NCI-H2196 treated with DMSO at 0.1 percent for 48 hours (cell line): ENCODE measurements around the gene ROS1.
A peak's percentile ranks its signal among the peaks of the same experiment; 100 is the strongest.
"Not testable (repeated sequence)": the region's sequence is repeated elsewhere in the genome, so short reads cannot be mapped to it uniquely, and the experiment has no call there.

Experiments
- DNase-seq: peaks from one replicate; lab custom pipeline; 2025; ENCODE audit not compliant: unreplicated experiment; lab: John Stamatoyannopoulos, UW

Gene ROS1

DNA sequence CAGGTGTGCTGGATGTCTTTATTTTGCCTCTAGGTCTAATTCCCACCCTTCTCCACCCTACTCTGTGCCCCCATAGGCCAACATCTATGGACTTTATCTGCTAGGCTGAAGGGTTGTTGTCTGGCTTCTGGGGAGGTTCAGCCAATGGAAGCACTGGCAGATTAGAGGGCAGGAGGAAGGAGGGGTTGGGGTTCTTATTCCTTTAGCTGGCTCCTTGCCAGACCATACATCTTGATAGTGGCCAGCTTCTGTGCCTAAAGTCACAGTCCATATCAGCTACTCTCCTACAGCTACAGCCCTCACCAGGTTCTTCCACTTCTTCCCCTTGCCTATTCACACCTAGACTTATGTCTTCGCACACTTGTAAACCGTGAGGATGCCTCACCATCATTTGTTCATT, 41.1 kb downstream of the ROS1 start:
- DNase-seq = no peak

DNA sequence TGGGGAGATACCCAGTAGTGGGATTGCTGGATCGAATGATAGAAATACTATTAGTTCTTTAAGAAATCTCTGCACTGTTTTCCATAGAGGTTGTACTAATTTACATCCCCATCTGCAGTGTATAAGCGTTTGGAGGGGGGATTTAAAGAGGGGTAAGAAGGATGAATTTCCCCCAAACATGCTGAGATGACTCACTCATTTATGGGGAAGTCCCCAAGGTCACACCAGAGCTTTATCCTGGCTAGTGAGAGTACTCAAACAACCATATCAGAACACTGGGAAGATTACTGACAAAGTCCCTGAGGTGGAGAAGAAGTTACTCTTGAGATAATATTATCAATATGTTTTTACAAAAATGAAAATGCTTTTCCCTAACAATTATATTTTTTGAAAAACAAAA, 44.0 kb downstream of the ROS1 start:
- no peak for DNase-seq

GRCh38 chr6:117380298-117380697, 45.4 kb downstream of the ROS1 start:
- DNase-seq = no peak

- no peak for DNase-seq
These were observed 50.3 kb downstream of the ROS1 start for GRCh38 chr6:117375446-117375845.

DNA sequence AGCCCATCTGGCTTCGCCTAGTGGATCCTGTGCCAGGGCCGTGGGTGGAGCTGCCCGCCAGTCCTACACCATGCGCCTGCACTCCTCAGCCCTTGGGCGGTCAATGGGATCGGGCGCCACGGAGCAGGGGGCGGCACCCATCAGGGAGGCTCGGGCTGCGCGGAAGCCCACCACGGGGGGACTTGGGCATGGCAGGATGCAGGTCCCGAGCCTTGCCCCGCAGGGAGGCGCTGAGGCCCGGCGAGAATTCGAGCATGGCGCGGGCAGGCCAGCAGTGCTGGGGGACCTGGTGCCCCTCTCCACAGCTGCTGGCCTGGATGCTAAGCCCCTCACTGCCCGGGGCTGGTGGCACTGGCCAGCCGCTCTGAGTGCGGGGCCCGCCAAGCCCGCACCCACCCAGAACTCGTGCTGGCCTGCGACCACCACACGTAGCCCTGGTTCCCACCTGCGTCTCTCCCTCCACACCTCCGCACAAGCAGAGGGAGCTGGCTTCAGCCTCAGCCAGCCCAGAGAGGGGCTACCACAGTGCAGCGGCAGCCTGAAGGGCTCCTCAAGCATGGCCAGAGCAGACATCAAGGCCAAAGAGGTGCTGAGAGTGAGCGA, 52.4 kb downstream of the ROS1 start:
- DNase-seq = no peak

GRCh38 chr6:117372289-117372688, 53.5 kb downstream of the ROS1 start:
- not testable (repeated sequence) for DNase-seq

GRCh38 chr6:117371492-117371891, 54.2 kb downstream of the ROS1 start:
- DNase-seq = no peak

GRCh38 chr6:117359581-117359980, 66.2 kb downstream of the ROS1 start:
- DNase-seq = no peak

- no peak for DNase-seq
These were observed 71.1 kb downstream of the ROS1 start for GRCh38 chr6:117354671-117355070.

DNA sequence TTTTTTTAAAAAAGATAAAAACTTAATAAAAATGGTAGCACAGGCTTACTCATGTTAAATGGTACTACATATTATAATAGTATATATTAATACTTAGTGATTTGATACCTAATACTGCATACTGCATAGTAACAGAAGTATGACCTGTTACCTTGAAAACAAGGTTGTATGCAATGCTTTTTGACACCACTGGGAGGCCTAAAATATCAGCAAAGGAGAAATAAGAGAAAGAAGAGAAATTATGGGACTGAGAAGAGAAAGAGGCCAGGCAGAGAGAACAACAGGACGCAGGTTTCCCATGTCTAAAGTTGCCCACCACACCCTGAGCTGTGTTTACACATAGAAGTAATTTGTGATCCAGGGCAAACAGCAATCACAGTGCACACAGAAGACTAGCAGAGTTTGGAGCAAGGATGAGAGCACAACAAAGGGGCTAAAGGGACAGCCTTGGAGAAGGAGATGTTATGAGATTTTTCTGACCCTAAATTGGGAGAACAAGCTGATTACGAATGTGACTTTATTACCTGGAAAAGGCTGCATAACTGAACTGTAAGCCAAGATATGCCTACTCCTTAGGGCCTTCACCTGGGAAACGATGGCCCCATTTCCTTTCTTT, 73.2 kb downstream of the ROS1 start:
- DNase-seq = no peak

- no peak for DNase-seq
These were observed 74.2 kb downstream of the ROS1 start for GRCh38 chr6:117351521-117351920.

- peak; percentile 24 for DNase-seq
These were observed 79.4 kb downstream of the ROS1 start for GRCh38 chr6:117346142-117346930.

DNA sequence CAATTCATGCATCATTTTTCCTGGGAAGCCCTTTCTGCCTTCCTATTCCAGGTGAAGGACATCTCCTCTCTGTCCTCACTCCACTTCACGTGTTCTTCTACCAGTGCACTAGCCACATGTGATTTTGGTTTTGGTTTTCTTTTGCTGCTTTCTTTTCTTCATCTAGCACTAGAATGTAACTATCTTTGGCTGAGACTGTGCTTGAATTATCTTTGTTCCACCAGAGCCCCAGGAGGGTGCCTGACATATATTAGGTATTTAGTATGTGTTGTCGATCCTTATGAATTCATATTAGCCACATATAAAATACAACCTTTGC, 80.5 kb downstream of the ROS1 start:
- no peak for DNase-seq

GRCh38 chr6:117344444-117345291, 81.1 kb downstream of the ROS1 start:
- no peak for DNase-seq

GRCh38 chr6:117338567-117338966, 87.2 kb downstream of the ROS1 start:
- no peak for DNase-seq

GRCh38 chr6:117329926-117330325, 95.8 kb downstream of the ROS1 start:
- DNase-seq = no peak

DNA sequence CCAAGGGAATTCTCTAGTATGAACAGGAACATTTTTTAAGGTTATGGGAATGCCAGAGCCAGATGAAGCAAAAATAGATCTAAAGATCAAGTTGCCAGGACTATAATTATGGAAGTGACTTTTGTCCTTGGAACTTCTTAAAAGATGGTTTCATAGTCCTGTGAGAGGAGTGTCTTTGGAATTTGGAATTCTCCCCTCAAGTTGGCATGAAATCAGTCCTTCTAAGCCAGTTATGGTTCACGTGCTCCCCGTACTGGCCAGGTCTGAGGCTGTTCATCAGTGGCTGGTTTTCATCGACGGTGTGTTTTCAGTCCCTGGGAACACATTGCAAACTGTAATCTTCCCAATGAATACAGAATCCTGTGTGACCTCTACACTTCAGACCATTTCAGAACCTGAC, 97.2 kb downstream of the ROS1 start:
- no peak for DNase-seq

DNA sequence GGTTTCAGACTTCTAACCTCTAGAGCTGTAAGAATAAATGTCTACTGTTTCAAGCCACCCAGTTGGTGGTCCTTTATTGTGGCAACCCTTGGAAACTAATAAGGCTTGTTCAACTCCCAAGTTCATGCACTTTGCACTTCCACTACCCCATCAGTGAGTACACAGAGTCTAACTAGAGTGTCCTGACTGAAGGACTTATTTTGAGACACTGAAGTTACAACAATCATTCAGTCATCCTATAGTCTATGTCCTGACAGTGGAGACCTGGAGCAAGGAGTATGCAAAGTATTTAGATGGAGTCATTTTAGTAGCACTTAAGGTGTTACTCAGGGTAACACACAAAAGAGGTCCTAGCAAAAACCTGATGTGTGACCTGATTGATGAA, 97.7 kb downstream of the ROS1 start:
- DNase-seq = no peak

DNA sequence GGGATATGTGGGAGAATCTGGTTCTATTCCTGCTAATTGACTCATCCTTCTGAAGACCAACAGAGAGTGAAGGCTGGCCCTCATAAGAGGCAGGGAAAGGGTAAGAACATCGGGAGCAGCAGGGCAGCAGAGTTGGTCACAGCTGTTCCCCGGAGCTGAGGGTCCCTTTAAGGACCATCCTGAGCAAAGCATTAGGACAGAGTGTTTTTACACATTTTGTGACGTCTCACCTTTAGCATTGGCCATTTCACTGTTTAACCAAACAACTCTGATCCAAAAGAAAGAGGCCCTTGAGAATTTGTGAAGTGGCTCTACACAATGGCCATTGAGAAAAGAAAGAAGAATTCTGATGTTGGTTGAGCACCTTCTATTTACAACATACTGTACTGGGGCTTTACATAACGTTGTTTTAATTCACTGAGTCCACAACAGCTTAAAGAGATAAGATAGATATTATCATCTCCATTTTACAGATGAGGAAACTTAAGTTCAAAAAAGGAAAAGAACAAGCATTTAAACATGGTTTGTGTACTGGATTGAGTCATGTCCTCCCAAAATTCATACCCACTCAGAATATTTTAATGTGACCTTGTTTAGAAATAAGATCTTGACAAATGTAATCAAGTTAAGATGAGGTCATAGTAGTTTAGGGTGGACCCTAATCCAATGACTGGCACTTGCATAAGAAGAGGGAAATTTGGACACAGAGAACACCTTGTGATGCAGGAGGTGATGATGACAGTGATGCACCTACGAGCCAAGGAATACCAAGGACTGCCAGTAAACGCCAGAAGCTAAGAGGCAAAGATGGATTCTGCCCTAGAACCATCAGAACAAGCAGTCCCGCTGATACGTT, 98.4 kb downstream of the ROS1 start:
- no peak for DNase-seq

DNA sequence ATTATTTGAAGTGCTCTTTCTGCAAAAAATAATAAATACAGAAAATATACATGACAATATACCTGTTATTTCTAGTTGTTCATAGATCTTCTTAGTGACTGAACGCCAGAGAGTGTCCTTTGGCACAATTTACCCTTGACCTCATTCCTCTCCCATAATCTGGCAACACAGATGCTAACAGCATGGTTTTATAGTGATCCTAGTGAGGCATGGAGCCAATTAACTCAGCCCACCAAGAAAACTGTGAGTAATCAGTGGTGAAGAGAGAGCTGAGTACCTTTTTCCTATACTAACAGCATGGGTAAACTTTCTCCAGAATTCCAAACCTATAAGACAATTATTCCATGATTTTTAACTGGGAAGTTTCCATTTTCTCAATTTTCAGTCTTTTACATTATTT, 99.3 kb downstream of the ROS1 start:
- DNase-seq = no peak

GRCh38 chr6:117317261-117317660, 108.5 kb downstream of the ROS1 start:
- DNase-seq = no peak
